H1 (cell line): Measurements from ENCODE around the gene RAP1GDS1. TPM values are rescaled to one million over a fixed set of nuclear protein-coding genes. Genes with fewer than 3 reads are reported as not detected.

Source experiments
- CTCF ChIA-PET: fragments of 300-600 bp; sonication (Branson Sonifier 250); formaldehyde crosslinking; loops from one replicate; lab custom pipeline; 2021; ENCODE audit not compliant: partially characterized antibody; lab: Charles Lee
- POLR2A ChIA-PET: fragments of 300-600 bp; sonication (Branson Sonifier 250); formaldehyde crosslinking; loops from one replicate; lab custom pipeline; 2021; ENCODE audit warnings: inconsistent platforms; ENCODE audit not compliant: partially characterized antibody; lab: Charles Lee
- DNase-seq, 2 experiments: peaks; one replicate each; pipeline versions ENCODE4 v3.0.0 to v3.0.0-alpha.2; 2010 to 2022; ENCODE audit warnings: low spot score in 2 of 2, low read depth in 1 of 2, mixed read lengths in 1 of 2
- FAIRE-seq: peaks from 2 replicates; lab custom pipeline; 2011; peaks lifted over from hg19 to GRCh38; lab: Jason Lieb, UNC
- H2AFZ ChIP-seq: 2 replicates; pipeline ENCODE4 v1.8.1; 2012; ENCODE audit warnings: low read length, inconsistent platforms
- H2AK5ac ChIP-seq: 2 replicates; pipeline ENCODE4 v1.6.1; 2013; ENCODE audit warnings: low read depth, low read length
- H2BK120ac ChIP-seq: replicated peaks from 2 replicates; pipeline ENCODE3; 2013; ENCODE audit warnings: low read depth, low read length, inconsistent platforms
- H2BK12ac ChIP-seq: 2 replicates; pipeline ENCODE4 v1.6.1; 2013; ENCODE audit warnings: low read depth, low read length
- H2BK15ac ChIP-seq: 2 replicates; pipeline ENCODE4 v1.6.1; 2013; ENCODE audit warnings: low read length
- H2BK20ac ChIP-seq: 2 replicates; pipeline ENCODE4 v1.6.1; 2013; ENCODE audit warnings: low read length
- H2BK5ac ChIP-seq: 2 replicates; pipeline ENCODE4 v1.6.1; 2013; ENCODE audit warnings: low read depth, low read length
- H3K14ac ChIP-seq: 2 replicates; pipeline ENCODE4 v1.6.1; 2013; ENCODE audit warnings: inconsistent platforms; ENCODE audit not compliant: insufficient read length
- H3K18ac ChIP-seq: 2 replicates; pipeline ENCODE4 v1.6.1; 2013; ENCODE audit warnings: low read length; ENCODE audit errors: extremely low read depth
- H3K23ac ChIP-seq: 2 replicates; pipeline ENCODE4 v1.6.1; 2013; ENCODE audit warnings: inconsistent platforms; ENCODE audit not compliant: insufficient read length
- H3K23me2 ChIP-seq: 2 replicates; pipeline ENCODE4 v1.6.1; 2013; ENCODE audit warnings: low read depth, low read length
- H3K27ac ChIP-seq: 2 replicates; pipeline ENCODE4 v1.6.1; 2011; ENCODE audit warnings: low read depth, low read length, inconsistent platforms
- H3K27me3 ChIP-seq, 4 experiments: replicated peaks in 1 of 4; 1 replicate in 1 of 4; 2 replicates in 3 of 4; pipeline versions ENCODE4 v1.6.1 to v1.8.1; 2011 to 2013; ENCODE audit warnings: low read length in 3 of 4, mild to moderate bottlenecking in 3 of 4, inconsistent platforms in 2 of 4, mixed read lengths in 2 of 4, moderate library complexity in 1 of 4; ENCODE audit not compliant: control insufficient read depth in 3 of 4, insufficient read depth in 3 of 4; ENCODE audit errors: extremely low read depth in 1 of 4
- H3K36me3 ChIP-seq, 4 experiments: 2 replicates each; pipeline versions ENCODE4 v1.6.1 to v1.8.1; 2011 to 2013; ENCODE audit warnings: mild to moderate bottlenecking in 4 of 4, low read length in 3 of 4, moderate library complexity in 2 of 4, control low read depth in 1 of 4, inconsistent platforms in 1 of 4; ENCODE audit not compliant: insufficient read depth in 4 of 4, control insufficient read depth in 2 of 4
- H3K4ac ChIP-seq: replicated peaks from 2 replicates; pipeline ENCODE3; 2013; ENCODE audit warnings: low read length, low read depth, mixed read lengths, inconsistent platforms; ENCODE audit not compliant: insufficient read length
- H3K4me1 ChIP-seq, 4 experiments: replicated peaks in 1 of 4; 1 replicate in 1 of 4; 2 replicates in 3 of 4; pipeline versions ENCODE4 v1.6.1 to v1.8.1; 2011 to 2013; ENCODE audit warnings: low read length in 3 of 4, inconsistent platforms in 2 of 4, mixed read lengths in 1 of 4; ENCODE audit not compliant: insufficient read depth in 4 of 4, control insufficient read depth in 3 of 4
- H3K4me2 ChIP-seq, 2 experiments: 2 replicates each; pipeline versions ENCODE4 v1.6.1 to v1.8.1; 2011 to 2013; ENCODE audit warnings: low read depth in 2 of 2, low read length in 2 of 2, control low read depth in 1 of 2, inconsistent platforms in 1 of 2, mild to moderate bottlenecking in 1 of 2; ENCODE audit not compliant: insufficient read depth in 1 of 2
- H3K4me3 ChIP-seq, 4 experiments: fragments of 200-600, 300-600 bp in 1 of 4; sonication (generic), shearing (Covaris generic), sonication (Bioruptor Twin) in 1 of 4; 2 replicates each; pipeline versions ENCODE4 v1.5.1 to v1.8.1; 2011 to 2016; ENCODE audit warnings: low read length in 4 of 4, low read depth in 3 of 4, control low read depth in 2 of 4, inconsistent platforms in 2 of 4, mild to moderate bottlenecking in 2 of 4, mixed read lengths in 1 of 4, moderate library complexity in 1 of 4; ENCODE audit not compliant: insufficient read depth in 2 of 4; ENCODE audit errors: extremely low read depth in 1 of 4
- H3K56ac ChIP-seq: replicated peaks from 2 replicates; pipeline ENCODE3; 2013; ENCODE audit warnings: low read depth, mild to moderate bottlenecking, mixed read lengths, low read length, inconsistent platforms; ENCODE audit not compliant: insufficient read length
- H3K79me1 ChIP-seq: 2 replicates; pipeline ENCODE4 v1.6.1; 2013; ENCODE audit warnings: low read depth, low read length, control low read depth
- H3K79me2 ChIP-seq, 2 experiments: 2 replicates each; pipeline versions ENCODE4 v1.6.1 to v1.8.1; 2012 to 2013; ENCODE audit warnings: low read length in 2 of 2, mild to moderate bottlenecking in 2 of 2, inconsistent platforms in 1 of 2; ENCODE audit not compliant: insufficient read depth in 2 of 2, control insufficient read depth in 1 of 2
- H3K9ac ChIP-seq, 4 experiments: replicated peaks in 1 of 4; 1 replicate in 1 of 4; 2 replicates in 3 of 4; pipeline versions ENCODE4 v1.6.1 to v1.8.1; 2011 to 2013; ENCODE audit warnings: low read depth in 3 of 4, low read length in 3 of 4, control low read depth in 2 of 4, mild to moderate bottlenecking in 2 of 4, moderate library complexity in 2 of 4, inconsistent platforms in 1 of 4; ENCODE audit errors: extremely low read depth in 1 of 4
- H3K9me3 ChIP-seq, 2 experiments: 2 replicates each; pipeline versions ENCODE4 v1.6.1 to v1.8.1; 2012 to 2013; ENCODE audit warnings: mild to moderate bottlenecking in 2 of 2, moderate library complexity in 2 of 2, control low read depth in 1 of 2, inconsistent platforms in 1 of 2, low read depth in 1 of 2, low read length in 1 of 2, mixed read lengths in 1 of 2; ENCODE audit not compliant: insufficient read depth in 2 of 2
- H4K20me1 ChIP-seq, 2 experiments: replicated peaks in 1 of 2; 2 replicates each; pipeline versions ENCODE3 to v1.8.1; 2011 to 2013; ENCODE audit warnings: inconsistent platforms in 2 of 2, low read length in 2 of 2, mild to moderate bottlenecking in 1 of 2; ENCODE audit not compliant: insufficient read depth in 2 of 2, control insufficient read depth in 1 of 2
- H4K5ac ChIP-seq: 2 replicates; pipeline ENCODE4 v1.6.1; 2013; ENCODE audit warnings: low read length, low read depth, mixed read lengths, inconsistent platforms; ENCODE audit not compliant: insufficient read length
- H4K8ac ChIP-seq: 2 replicates; pipeline ENCODE4 v1.8.0; 2013; ENCODE audit warnings: mild to moderate bottlenecking, moderate library complexity, low read length, inconsistent platforms; ENCODE audit not compliant: insufficient read depth; ENCODE audit errors: extremely low read depth
- H4K91ac ChIP-seq: replicated peaks from 2 replicates; pipeline ENCODE3; 2013; ENCODE audit warnings: low read length, mixed read lengths, inconsistent platforms; ENCODE audit not compliant: insufficient read length
- HDAC2 ChIP-seq, 2 experiments: fragments of 300-600 bp in 1 of 2; sonication (generic) in 1 of 2; IDR thresholded peaks; 2 replicates each; pipeline ENCODE4 v1.6.1; 2011 to 2012; ENCODE audit warnings: low read depth in 2 of 2, low read length in 2 of 2, mild to moderate bottlenecking in 2 of 2, moderate library complexity in 2 of 2, borderline replicate concordance in 1 of 2, inconsistent platforms in 1 of 2
- POLR2A ChIP-seq, 2 experiments: IDR thresholded peaks; 1 replicate in 1 of 2; 2 replicates in 1 of 2; pipeline ENCODE4 v1.6.1; 2011; ENCODE audit warnings: low read depth in 2 of 2, low read length in 2 of 2, mild to moderate bottlenecking in 2 of 2; ENCODE audit errors: control extremely low read depth in 1 of 2
- RXRA ChIP-seq: IDR thresholded peaks from 2 replicates; pipeline ENCODE4 v1.6.1; 2011; ENCODE audit warnings: low read depth, mild to moderate bottlenecking, low read length, moderate library complexity; ENCODE audit not compliant: insufficient read depth
- WGBS, 2 experiments: shearing (Covaris generic) in 1 of 2; methylation state at CpG; one replicate each; pipeline versions ENCODE4 v1.1.6 to v1.1.7; 2013 to 2015; ENCODE audit warnings: low lambda C conversion rate in 2 of 2, mixed read lengths in 2 of 2, inconsistent platforms in 1 of 2, low coverage in 1 of 2, missing lambda C conversion rate in 1 of 2; ENCODE audit not compliant: insufficient replicate concordance in 2 of 2, insufficient coverage in 1 of 2, insufficient read length in 1 of 2; ENCODE audit errors: extremely low coverage in 1 of 2, missing lambda C conversion rate in 1 of 2; 5-methylcytosine and 5-hydroxymethylcytosine counted together
- polyA plus RNA-seq, 7 experiments: library from polyadenylated mRNA; depleted of rRNA in 3 of 7; stranded (reverse) in 5 of 7; unstranded in 2 of 7; fragments of >200 nt in 5 of 7; fragments of 200-250 nt in 2 of 7; gene quantifications; 1 replicate in 5 of 7; 2 replicates in 1 of 7; 4 replicates in 1 of 7; pipeline versions ENCODE4 v1.2.1 to v1.2.3, GENCODE V29; 2011 to 2013; ENCODE audit warnings: missing spikeins in 2 of 7, mixed read lengths in 2 of 7
- total RNA-seq: library from RNA; stranded (reverse); fragmentation: NEBNext Ultra II Directional; extraction: Animal tissue kit (Norgen Biotek cat#: 25700); gene quantifications from 2 replicates; pipeline ENCODE4 v1.2.1, GENCODE V29; 2021

The RAP1GDS1 gene
- total and polyA plus RNA-seq, 2 of the 8 experiments (the other 6 are each of a cell fraction or from before 2014, with no cell fraction given), result 12.8 to 31.9 TPM

DNA sequence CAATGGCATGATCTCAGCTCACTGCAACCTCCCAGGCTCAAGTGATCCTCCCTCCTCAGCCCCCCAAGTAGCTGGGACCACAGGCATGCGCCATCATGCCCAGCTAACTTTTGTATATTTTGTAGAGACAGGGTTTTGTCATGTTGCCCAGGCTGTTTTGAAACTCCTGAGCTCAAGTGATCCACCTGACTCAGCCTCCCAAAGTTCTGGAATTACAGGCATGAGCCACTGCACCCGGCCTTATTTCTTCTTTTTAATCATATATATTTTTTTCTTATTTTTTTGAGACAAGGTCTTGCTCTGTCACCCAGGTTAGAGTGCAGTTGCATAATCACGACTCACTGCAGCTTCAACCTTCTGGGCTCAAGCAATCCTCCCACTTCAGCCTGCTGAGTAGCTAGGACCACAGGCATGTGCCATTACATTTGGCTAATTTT, 213.2 kb downstream of the RAP1GDS1 start:
- CTCF ChIA-PET, result interaction anchor here (0.8 to 1.8 kb wide), 4 partner anchors 9 to 238 kb away, joined by 3 to 6 read pairs (median 4); no protein-coding TSS in a partner anchor

More for the DNA sequence above, 213.2 kb downstream of the RAP1GDS1 start:
- DNase-seq (no peak), FAIRE-seq (no peak)
- TF ChIP-seq RXRA (no peak), HDAC2 (IDR thresholded peaks at IDR 0.05; ENCODE audit: borderline replicate concordance in 1 of 2, low read depth in 2 of 2, low read length in 2 of 2) (no peak), POLR2A (IDR thresholded peaks at IDR 0.05; ENCODE audit: control extremely low read depth in 1 of 2, low read depth in 2 of 2, low read length in 2 of 2) (no peak)
- Histone ChIP-seq H3K9ac (no peak overlapping the region), H2BK12ac (no peak overlapping the region), H2BK20ac (no peak overlapping the region), H3K36me3 (peaks cover 0 to 4% (median 0%) of the 10 kb centered on the region in 4 experiments; a peak in 1 of 8 replicates), H3K23me2 (no peaks in the 10 kb centered on the region), H2BK5ac (no peak overlapping the region), H2BK15ac (no peak overlapping the region), H3K79me2 (no peaks in the 10 kb centered on the region), H2AFZ (no peak overlapping the region), H3K23ac (no peak overlapping the region), H3K18ac (no peak overlapping the region), H2BK120ac (no peak overlapping the region), H3K9me3 (no peaks in the 10 kb centered on the region), H2AK5ac (no peak overlapping the region), H3K4ac (no peak overlapping the region), H3K79me1 (no peaks in the 10 kb centered on the region), H3K56ac (no peak overlapping the region), H4K20me1 (no peaks in the 10 kb centered on the region), H3K4me1 (no peaks in the 10 kb centered on the region), H3K14ac (no peak overlapping the region), H4K5ac (no peak overlapping the region), H3K4me2 (no peak overlapping the region), H3K27ac (no peak overlapping the region), H3K4me3 (no peak overlapping the region), H4K91ac (no peak overlapping the region), H4K8ac (no peak overlapping the region), H3K27me3 (no peaks in the 10 kb centered on the region)
- POLR2A ChIA-PET, result no interaction called here
- 82% methylated on average over 2 of the region's 3 CpGs; no CpG with 5 or more reads in 1 of the 2 experiments for WGBS, 2 experiments
